GM23248 (cell line): Measurements from ENCODE around the gene SAMD14. TPM values are rescaled to one million over a fixed set of nuclear protein-coding genes. Genes with fewer than 3 reads are reported as not detected.
A peak's percentile ranks its signal among the peaks of the same experiment; 100 is the strongest.

Experiments
- DNase-seq: peaks from one replicate; pipeline ENCODE4 v3.0.0-alpha.2; 2015
- H2AFZ ChIP-seq: fragments of 200-600 bp; sonication (generic); 2 replicates; pipeline ENCODE4 v1.6.1; 2016; ENCODE audit warnings: antibody characterized with exemption
- H3F3A ChIP-seq: fragments of 200-600 bp; sonication (generic); 2 replicates; pipeline ENCODE4 v1.6.1; 2016; ENCODE audit warnings: mild to moderate bottlenecking, antibody characterized with exemption, mixed run types; ENCODE audit not compliant: insufficient read depth
- H3K27ac ChIP-seq: fragments of 200-600 bp; sonication (generic); 2 replicates; pipeline ENCODE4 v1.5.1; 2016; ENCODE audit warnings: mild to moderate bottlenecking
- H3K27me3 ChIP-seq: fragments of 200-600 bp; sonication (generic); replicated peaks from 2 replicates; pipeline ENCODE4 v1.6.1; 2016; ENCODE audit warnings: mild to moderate bottlenecking; ENCODE audit not compliant: insufficient read depth
- H3K36me3 ChIP-seq: fragments of 200-600 bp; sonication (generic); 2 replicates; pipeline ENCODE4 v1.6.1; 2016; ENCODE audit warnings: low read depth, mild to moderate bottlenecking
- H3K4me1 ChIP-seq: fragments of 200-600 bp; sonication (generic); 2 replicates; pipeline ENCODE4 v1.6.1; 2016; ENCODE audit warnings: mild to moderate bottlenecking; ENCODE audit not compliant: insufficient read depth
- H3K4me2 ChIP-seq: fragments of 200-600 bp; sonication (generic); one replicate; pipeline ENCODE4 v1.6.1; 2016; ENCODE audit warnings: mild to moderate bottlenecking; ENCODE audit not compliant: unreplicated experiment
- H3K4me3 ChIP-seq: fragments of 200-600 bp; sonication (generic); 2 replicates; pipeline ENCODE4 v1.5.1; 2016; ENCODE audit warnings: mild to moderate bottlenecking
- H3K79me2 ChIP-seq: fragments of 200-600 bp; sonication (generic); 2 replicates; pipeline ENCODE4 v1.6.1; 2016; ENCODE audit warnings: mild to moderate bottlenecking; ENCODE audit not compliant: insufficient read depth
- H3K9ac ChIP-seq: fragments of 200-600 bp; sonication (generic); 2 replicates; pipeline ENCODE4 v1.6.1; 2016; ENCODE audit warnings: mild to moderate bottlenecking
- H3K9me2 ChIP-seq: fragments of 200-600 bp; sonication (generic); 2 replicates; pipeline ENCODE4 v1.6.1; 2016; ENCODE audit warnings: mixed run types, mild to moderate bottlenecking, moderate library complexity; ENCODE audit not compliant: insufficient read depth
- H3K9me3 ChIP-seq: fragments of 200-600 bp; sonication (generic); one replicate; pipeline ENCODE4 v1.6.1; 2017; ENCODE audit warnings: low read depth
- H4K20me1 ChIP-seq: fragments of 200-600 bp; sonication (generic); 2 replicates; pipeline ENCODE4 v1.6.0; 2016; ENCODE audit not compliant: insufficient read depth
- EZH2 ChIP-seq: fragments of 200-600 bp; sonication (generic); IDR thresholded peaks from 2 replicates; pipeline ENCODE4 v1.6.1; 2018; ENCODE audit warnings: antibody characterized with exemption, mild to moderate bottlenecking; ENCODE audit not compliant: insufficient read depth, poor library complexity, severe bottlenecking
- EZH2phosphoT487 ChIP-seq: fragments of 200-600 bp; sonication (generic); IDR thresholded peaks from 2 replicates; pipeline ENCODE4 v1.6.1; 2018; ENCODE audit warnings: antibody characterized with exemption, moderate library complexity, mild to moderate bottlenecking, low read depth; ENCODE audit not compliant: insufficient read depth
- WGBS, 2 experiments: methylation state at CpG; one replicate each; pipeline ENCODE4 v1.1.6; 2015 to 2017; ENCODE audit warnings: low lambda C conversion rate in 2 of 2, low coverage in 1 of 2; ENCODE audit errors: missing lambda C conversion rate in 2 of 2; 5-methylcytosine and 5-hydroxymethylcytosine counted together
- in situ Hi-C: fragments of 300-500 bp; cut with MboI; formaldehyde crosslinking; loops from 2 replicates; pipeline ENCODE4 v1.15.0; 2020
- polyA plus RNA-seq: library from polyadenylated mRNA; unstranded; fragments of >200 nt; fragmentation: Nextera tagmentation; extraction: Ambion mirVana; gene quantifications from 2 replicates; pipeline ENCODE4 v1.2.1, GENCODE V29; 2016
- total RNA-seq: library from RNA; depleted of rRNA; stranded (reverse); fragments of >200 nt; shearing (Covaris generic); gene quantifications from 2 replicates; pipeline ENCODE4 v1.2.3, GENCODE V29; 2014

The SAMD14 gene
- total and polyA plus RNA-seq, 2 experiments from 2014 or later: 1.3 to 3.0 TPM

- no peak overlapping the region for H3K4me2 ChIP-seq
- TF ChIP-seq EZH2: no peak
- TF ChIP-seq EZH2phosphoT487: no peak
- H2AFZ ChIP-seq: no peak overlapping the region
- no peaks in the 10 kb centered on the region for H3K4me1 ChIP-seq
- H3K4me3 ChIP-seq: no peak overlapping the region
- no peak overlapping the region for H3K9ac ChIP-seq
- no peaks in the 10 kb centered on the region; the same call in 1 of the 2 replicates for H3F3A ChIP-seq
- in situ Hi-C loops: no loop called here
- no peaks in the 10 kb centered on the region for H3K79me2 ChIP-seq
- H3K9me3 ChIP-seq: no peaks in the 10 kb centered on the region
- 87 to 92% methylated on average over 13 to 22 of the region's 23 CpGs for WGBS, 2 experiments
- H3K9me2 ChIP-seq: no peaks in the 10 kb centered on the region
- H4K20me1 ChIP-seq: no peaks in the 10 kb centered on the region
- no peaks in the 10 kb centered on the region for H3K27me3 ChIP-seq
- no peak for DNase-seq
- H3K27ac ChIP-seq: no peak overlapping the region
- no peaks in the 10 kb centered on the region for H3K36me3 ChIP-seq
Observed at GRCh38 chr17:50118076-50118827, 11.7 kb downstream of the SAMD14 start.

GRCh38 chr17:50117202-50118051 lies 12.5 kb downstream of the SAMD14 start:
- Histone ChIP-seq H3K27me3 (no peaks in the 10 kb centered on the region), H3K9ac (no peak overlapping the region), H3F3A (no peaks in the 10 kb centered on the region; the same call in 1 of the 2 replicates), H3K4me3 (peak overlapping the region; percentile 16; the same call in 1 of the 2 replicates), H3K27ac (no peak overlapping the region), H4K20me1 (no peaks in the 10 kb centered on the region), H3K9me2 (no peaks in the 10 kb centered on the region), H3K79me2 (no peaks in the 10 kb centered on the region), H3K4me2 (peak overlapping the region; percentile 50), H3K4me1 (no peaks in the 10 kb centered on the region), H2AFZ (peak overlapping the region; percentile 29; the same call in 1 of the 2 replicates), H3K9me3 (no peaks in the 10 kb centered on the region), H3K36me3 (no peaks in the 10 kb centered on the region)
- DNase-seq: peak; percentile 84
- in situ Hi-C loops: no loop called here
- 15 to 18% methylated on average over 50 to 54 of the region's 64 CpGs for WGBS, 2 experiments
- TF ChIP-seq EZH2 (no peak), EZH2phosphoT487 (no peak)

- in situ Hi-C loops: no loop called here
- 75 to 81% methylated on average over 16 to 17 of the region's 17 CpGs for WGBS, 2 experiments
- no peaks in the 10 kb centered on the region for H3K4me1 ChIP-seq
- H2AFZ ChIP-seq: no peak overlapping the region
- no peaks in the 10 kb centered on the region for H4K20me1 ChIP-seq
- no peak overlapping the region for H3K9ac ChIP-seq
- no peaks in the 10 kb centered on the region for H3K36me3 ChIP-seq
- H3K9me2 ChIP-seq: no peaks in the 10 kb centered on the region
- no peak overlapping the region for H3K4me3 ChIP-seq
- H3K79me2 ChIP-seq: no peaks in the 10 kb centered on the region
- no peaks in the 10 kb centered on the region for H3K9me3 ChIP-seq
- no peaks in the 10 kb centered on the region for H3K27me3 ChIP-seq
- H3K4me2 ChIP-seq: no peak overlapping the region
- no peak for DNase-seq
- TF ChIP-seq EZH2phosphoT487 (no peak), EZH2 (no peak)
- H3K27ac ChIP-seq: no peak overlapping the region
- H3F3A ChIP-seq: no peaks in the 10 kb centered on the region; the same call in 1 of the 2 replicates
Observed at GRCh38 chr17:50115756-50116155, 14.2 kb downstream of the SAMD14 start.

- no peaks in the 10 kb centered on the region for H3K9me3 ChIP-seq
- H3K9ac ChIP-seq: no peak overlapping the region
- H4K20me1 ChIP-seq: no peaks in the 10 kb centered on the region
- no peaks in the 10 kb centered on the region for H3K4me1 ChIP-seq
- peak; percentile 86 for DNase-seq
- H3K27me3 ChIP-seq: no peaks in the 10 kb centered on the region
- WGBS, 2 experiments: 9 to 13% methylated on average over 6 of the region's 6 CpGs
- no peaks in the 10 kb centered on the region for H3K36me3 ChIP-seq
- H3K27ac ChIP-seq: no peak overlapping the region
- TF ChIP-seq EZH2 (no peak), EZH2phosphoT487 (no peak)
- H3F3A ChIP-seq: no peaks in the 10 kb centered on the region; the same call in 1 of the 2 replicates
- H3K79me2 ChIP-seq: no peaks in the 10 kb centered on the region
- H3K9me2 ChIP-seq: no peaks in the 10 kb centered on the region
- no peak overlapping the region for H3K4me3 ChIP-seq
- H2AFZ ChIP-seq: no peak overlapping the region; the same call in 1 of the 2 replicates
- in situ Hi-C loops: no loop called here
- no peak overlapping the region for H3K4me2 ChIP-seq
Observed at GRCh38 chr17:50114849-50115357, 15.1 kb downstream of the SAMD14 start.
